Vagina (tissue), 2 donors: ENCODE data around the gene TMEM242.

Experiments
- CTCF ChIP-seq, 3 experiments: fragments of 450-650 bp in 2 of 3; fragments of 200-600 bp in 1 of 3; sonication (generic) in 1 of 3; IDR thresholded peaks; one replicate each; pipeline ENCODE4 v1.5.1; 2017 to 2019; ENCODE audit warnings: antibody characterized with exemption in 3 of 3, mild to moderate bottlenecking in 2 of 3, moderate library complexity in 2 of 3
- POLR2A ChIP-seq, 2 donors: fragments of 450-650 bp; IDR thresholded peaks; one replicate each; pipeline ENCODE4 v1.6.1; 2017; ENCODE audit warnings: antibody characterized with exemption in 2 of 2, mild to moderate bottlenecking in 2 of 2, moderate library complexity in 2 of 2

- TF ChIP-seq CTCF (IDR thresholded peaks at IDR 0.05), result no peak
- TF ChIP-seq POLR2A (IDR thresholded peaks at IDR 0.05), result no peak
Measured at GRCh38 chr6:157271911-157272310, 51.4 kb downstream of the TMEM242 start.
